ENCODE results near the gene DCP1B.

DCP1B gene

DNA sequence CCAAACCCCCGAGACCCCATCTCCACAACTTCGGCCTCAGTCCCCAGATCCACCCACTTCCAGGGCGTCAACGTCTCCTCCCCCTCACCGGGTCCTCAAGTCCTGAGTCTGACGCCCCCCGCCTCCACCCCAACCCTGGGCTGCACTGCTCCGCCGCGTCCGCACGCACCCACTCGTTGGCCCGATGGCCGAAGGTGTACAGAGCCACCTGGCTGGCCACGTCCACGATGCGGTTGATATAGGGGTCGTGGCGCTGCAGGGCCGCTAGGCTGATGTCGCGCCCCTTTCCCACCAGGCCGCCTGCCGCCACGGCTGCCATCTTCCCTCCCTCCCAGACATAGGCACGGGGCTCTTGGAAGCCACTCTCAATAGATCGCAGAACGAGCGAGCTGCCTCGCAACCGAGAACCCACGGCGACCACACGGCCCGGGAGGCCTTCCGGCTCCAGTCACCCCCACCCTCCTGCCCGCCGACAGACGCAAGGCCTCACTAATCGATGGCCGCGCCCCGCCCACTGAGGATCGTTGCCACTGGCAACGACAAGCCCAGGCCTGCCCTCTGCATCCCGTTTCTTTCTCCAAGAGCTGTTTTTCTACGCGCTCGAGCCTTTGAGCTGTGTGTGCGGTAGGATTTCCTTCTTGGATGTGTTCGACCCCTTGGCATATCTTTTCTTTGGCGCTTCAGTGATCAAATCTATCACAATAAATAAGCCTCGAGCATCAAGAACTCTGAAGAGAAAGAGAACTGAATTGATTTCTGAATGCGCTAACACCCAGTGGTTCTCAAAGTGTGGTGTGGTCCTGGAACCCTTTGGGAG lies at the start of gene DCP1B:
TSS of gene DCP1B (minus strand) at position 345 of the 817 bp plus-strand sequence. CDS start at position 319, 26 bp downstream.
- DNase-seq (ENCODE audit: low read depth in 2 of 2): peak; percentile 89 to 91

DNA sequence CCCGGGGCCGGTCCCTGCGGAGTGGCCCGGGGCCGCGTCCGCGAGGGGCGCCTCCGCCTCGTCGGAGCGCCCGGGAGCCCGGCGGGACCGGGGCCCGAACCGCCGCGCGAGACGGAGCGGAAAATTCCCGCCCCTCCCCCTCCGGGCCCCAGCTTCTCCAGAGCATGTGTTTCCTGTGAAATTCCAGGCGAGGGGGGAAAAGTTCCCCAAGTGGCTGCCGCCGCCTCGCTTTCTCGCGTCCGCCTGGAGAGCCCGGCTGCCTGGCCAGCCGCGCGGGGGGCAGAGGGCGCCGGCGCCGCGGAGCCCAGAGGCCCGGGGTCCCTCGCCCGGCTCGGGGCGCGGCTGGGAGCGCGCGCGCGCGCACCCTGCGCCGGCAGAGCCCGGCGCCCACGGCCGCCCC lies 49.4 kb upstream of the DCP1B start:
- no peak for DNase-seq (ENCODE audit: low read depth in 2 of 2)

DNA sequence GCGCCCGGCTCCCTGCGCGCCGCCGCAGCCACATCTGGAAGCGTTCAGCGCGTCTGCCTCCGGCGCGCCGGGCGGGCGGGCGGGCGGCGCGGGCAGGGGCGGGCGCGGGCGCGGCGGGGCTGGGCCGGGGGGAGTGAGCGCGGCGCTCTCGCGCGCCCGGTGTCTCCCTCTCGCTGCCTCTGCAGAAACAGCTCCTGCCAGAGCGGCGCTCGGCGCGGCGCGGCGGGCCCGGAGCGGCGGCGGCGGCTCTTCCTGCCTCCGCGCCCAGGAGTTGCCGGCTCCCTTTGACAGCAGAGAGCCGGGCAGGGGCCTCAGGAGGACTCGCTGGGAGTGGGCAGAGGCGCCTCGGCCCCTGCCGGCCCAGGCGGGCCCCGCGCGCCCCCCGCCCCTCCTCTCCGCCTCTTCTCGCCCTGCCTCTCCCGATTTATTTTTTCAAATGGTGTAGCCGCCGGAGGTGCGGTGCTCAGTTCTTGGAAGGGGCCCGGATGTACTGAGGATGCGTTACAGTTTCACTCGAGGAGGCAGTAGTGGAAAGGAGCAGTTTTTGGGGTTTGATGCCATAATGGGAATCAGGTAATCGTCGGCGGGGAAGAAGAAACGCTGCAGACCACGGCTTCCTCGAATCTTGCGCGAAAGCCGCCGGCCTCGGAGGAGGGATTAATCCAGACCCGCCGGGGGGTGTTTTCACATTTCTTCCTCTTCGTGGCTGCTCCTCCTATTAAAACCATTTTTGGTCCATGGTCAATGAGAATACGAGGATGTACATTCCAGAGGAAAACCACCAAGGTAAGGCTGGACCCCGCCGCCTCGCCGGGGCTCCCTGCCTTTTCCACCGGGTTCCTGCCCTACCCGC lies 48.8 kb upstream of the DCP1B start, which contains the start of gene CACNA1C:
TSS of gene CACNA1C (plus strand) at position 162 of the 853 bp plus-strand sequence. CDS start at position 738, 576 bp downstream.
- DNase-seq (ENCODE audit: low read depth in 2 of 2): no peak

DNA sequence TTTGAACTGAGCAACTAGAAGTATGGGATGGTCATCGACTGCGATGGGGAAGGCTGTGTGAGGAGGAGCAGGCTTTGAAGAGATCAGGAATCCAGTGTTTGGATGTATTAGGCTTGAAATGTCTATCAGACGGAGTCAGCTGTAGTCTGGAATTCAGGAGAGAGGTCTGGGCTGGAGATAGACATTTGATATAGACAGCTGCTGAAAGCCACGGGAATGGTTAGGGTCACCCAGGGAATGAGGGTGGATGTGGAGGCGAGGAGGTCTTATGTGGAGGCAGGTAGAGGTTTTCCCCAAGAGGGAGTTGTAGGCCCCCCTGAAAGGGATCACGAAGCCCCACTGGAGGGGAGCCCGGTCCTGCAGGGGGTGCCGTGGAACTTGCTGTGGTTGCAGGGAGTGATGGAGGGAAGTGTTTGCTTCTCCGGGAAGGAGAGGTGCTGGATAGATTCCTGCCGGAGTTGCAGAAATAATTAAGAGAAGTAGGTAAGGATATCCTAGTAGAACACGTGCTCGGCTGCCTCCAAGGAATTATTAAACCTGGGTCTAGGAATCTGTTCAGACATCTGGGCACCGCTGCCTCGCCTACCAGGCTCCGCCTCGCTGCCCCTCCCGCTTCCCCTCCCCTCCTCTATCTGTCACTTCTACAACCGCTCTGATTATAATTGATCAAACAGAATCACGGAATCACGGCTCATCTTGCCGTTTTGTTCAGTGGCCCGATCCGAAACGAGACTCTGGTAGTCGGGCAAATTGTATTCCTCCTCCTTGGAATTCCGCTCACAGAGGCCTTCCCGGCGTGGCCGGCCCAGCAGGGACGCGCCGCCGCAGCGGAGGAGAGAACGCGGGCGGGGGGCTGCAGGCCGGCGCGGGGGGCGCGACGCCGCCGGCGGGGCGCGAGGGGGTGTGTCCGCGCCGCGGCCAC lies 47.7 kb upstream of the DCP1B start:
- no peak for DNase-seq (ENCODE audit: low read depth in 2 of 2)

DNA sequence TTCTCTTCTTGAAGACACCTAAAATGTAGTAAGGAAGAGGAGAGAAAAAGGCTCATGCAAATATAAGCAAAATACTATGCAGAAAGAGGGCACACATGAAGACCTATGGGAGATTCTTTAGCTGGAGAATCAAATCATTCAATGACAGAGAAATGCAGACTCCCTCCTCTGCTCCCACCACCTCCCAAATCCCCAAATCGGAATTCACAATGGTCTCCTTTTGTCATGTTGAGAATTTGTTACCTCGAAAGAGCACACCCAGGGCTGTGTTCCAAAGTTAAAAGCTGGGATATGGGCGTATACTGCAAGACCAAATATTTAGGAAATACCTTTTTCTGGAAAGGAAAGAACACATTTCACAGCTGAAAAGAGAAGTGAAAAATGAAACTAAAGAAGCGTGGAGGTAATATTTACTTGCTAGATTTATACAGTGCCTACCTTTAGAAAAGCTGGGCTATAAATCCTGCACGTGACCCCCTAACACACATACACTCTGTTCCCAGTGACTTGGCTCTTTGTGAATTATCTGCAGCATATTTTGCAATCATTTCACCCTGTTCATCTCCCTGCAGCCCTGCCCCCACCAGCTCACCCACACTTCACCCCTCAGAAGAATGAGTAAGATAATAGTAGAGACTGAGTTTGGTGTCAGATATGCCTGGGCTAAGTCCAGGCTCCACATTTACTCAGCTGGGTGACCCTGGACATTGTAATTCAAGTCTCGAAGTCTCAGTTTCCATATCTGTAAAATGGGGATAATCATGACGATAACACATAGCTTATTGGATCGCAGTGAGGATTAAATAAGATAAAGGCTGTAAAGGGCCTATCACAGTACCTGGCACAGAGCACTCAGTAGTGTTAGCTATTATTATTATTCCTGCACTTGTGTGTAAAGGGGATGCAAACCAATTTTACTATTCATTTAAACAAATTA lies 45.6 kb upstream of the DCP1B start:
- no peak for DNase-seq (ENCODE audit: low read depth in 2 of 2)

DNA sequence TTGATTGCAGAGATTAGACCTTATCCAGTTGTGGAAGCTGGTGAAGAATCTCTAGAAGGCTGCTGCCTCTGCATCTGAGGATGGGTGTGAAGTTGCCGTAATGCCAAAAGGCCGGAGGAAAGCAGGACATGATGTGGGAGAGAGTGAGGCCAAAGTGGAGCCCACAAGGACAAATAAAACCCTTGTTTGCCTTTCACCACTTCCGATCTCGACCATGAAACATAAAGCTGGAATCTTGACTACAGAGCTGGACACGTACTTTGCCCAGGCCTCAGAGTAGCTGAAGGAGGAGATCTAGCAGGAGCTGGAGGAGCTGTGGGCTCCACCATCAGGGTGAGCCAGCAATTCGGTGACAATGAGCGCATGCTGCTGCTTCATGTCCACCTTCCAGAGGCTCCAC lies 43.5 kb upstream of the DCP1B start:
- no peak for DNase-seq (ENCODE audit: low read depth in 2 of 2)

DNA sequence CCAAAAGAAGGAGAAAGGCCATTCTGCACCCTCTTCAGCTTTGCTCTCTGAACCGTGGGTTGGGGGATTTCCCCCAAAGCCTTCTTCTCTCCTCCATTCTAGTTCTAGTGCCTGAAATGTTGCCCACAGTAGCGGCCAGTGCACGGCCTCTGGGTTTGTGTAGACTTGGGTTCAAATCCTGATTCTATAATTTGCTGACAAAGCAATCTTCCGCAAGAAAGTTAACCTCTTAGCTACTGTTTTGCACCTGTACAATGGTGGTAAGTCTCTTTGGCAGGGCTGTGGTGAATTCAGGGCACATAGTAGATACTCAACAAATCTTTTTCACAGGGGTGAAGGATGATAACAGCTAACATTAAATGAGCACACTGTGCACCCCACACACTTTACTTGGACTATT lies 42.7 kb upstream of the DCP1B start:
- DNase-seq (ENCODE audit: low read depth in 2 of 2): no peak

DNA sequence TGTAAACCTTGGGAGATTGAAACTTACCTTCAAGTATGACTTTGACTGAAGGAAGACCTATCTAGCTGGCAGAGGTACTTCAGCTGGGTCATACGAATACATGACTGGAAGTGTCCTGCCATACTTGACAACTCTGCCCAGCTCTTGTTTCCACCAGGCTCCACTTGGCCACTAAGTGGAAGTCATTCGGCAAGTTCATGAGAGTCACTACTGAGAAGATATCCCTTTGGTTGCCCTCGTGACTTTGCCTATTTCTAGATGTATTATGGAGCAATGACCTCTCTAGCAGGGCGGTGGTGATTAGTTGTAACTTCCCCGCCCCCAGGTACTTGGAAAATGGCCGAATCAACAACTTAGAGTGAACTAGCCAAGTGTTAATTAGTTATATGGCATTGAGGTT lies 39.9 kb upstream of the DCP1B start:
- DNase-seq (ENCODE audit: low read depth in 2 of 2): no peak

DNA sequence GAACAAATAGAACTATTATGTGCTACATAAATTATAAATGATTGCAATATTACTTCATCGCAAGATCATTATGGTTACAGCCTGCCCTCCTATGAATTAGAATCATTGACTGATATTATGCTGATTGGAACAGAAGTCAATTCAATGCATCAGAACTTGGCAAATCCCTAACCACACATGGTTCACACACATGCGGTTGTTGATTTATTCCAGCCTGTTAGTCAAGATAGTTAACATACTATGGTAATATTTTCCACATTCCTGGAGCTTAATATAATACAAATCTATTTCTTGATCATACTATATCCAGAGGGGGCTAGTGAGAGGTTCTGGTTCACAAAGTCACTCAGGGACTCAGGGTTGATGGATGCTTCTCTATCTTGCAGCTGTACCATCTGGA lies 38.8 kb upstream of the DCP1B start:
- DNase-seq (ENCODE audit: low read depth in 2 of 2): no peak

DNA sequence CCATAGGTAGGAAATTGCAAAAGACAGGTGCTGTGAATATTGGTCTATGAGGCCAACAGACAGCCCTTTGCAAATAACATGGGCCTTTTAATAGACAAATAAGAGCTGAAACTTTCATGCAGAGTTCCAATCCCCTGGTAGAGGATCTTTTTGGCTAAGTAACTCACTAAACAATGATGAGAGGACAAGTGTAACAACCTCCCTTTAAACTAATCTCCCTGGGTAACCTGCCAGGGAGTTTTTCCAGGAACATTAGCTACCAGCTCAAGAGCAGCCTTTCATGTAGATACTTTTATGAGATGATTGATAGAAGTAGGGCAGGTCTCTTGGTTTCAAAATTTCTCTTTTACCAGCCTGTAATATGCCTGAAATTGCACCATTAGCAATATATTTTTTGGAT lies 34.8 kb upstream of the DCP1B start:
- no peak for DNase-seq (ENCODE audit: low read depth in 2 of 2)

DNA sequence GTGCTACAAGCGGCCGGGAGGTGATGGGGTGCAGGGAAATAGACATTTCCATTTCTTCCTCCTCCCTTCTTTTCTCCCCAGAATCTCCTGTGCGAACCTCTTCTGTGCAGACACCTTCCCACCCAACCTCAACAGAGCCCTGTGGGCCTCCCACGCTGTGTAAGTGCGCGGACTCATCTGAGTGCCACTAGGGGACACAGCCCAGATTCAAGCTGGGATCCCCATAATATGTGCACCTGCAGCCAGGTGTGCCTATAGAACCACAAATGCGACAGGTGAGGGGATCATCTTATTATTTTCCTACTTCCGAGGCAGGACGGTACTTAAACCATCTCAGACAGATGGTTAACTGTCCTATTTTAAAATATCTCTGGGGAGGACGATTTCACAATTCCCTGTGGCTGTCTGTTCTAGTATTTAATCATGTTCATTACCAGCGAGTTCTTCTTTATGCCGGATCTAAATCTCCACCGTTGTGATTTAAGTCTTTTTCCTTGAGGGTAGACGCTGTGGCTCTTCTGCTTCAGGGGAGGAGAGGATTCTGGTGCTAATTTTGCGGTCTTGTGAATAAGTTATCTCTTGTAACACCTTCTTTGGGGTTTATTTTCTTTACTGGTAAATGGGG lies 31.3 kb upstream of the DCP1B start:
- DNase-seq (ENCODE audit: low read depth in 2 of 2): no peak

DNA sequence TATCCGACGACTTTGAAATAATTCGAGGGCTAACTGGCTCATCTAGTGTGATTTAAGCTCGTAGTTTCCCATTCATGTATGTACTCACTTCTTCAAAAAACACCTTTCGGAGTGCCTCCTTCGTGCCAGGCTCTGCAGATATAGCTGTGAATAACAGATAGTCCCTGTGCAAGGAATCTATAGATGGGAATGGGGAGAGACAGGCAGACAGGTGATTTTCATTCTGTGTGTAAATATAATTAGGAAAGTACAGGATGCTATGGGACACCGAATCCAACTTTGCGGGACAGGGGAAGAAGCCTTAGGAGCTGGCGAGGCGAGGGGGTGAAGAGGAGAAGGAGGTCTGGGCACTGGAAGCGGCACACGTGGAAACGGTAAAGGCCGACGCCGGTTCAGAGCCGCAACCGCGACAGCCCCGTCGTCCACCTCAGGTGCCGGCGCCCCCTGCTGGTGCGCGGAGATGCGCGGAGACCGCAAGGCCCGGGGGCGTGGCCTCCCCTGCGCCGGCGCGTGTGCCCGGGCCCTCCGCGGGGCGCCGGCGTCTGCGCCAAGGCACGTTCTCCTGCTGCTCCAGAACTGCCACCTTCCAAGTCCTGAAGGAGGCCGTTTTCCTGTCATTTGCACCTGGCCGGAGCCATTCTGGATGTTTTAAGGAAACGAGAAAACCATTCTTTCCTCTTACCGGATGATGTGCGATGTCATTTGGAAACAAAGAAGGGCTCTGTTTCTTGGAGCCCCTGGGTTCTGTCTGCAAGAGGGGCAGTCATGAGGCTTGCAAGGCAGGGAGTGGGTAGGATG lies 30.6 kb upstream of the DCP1B start:
- peak; percentile 82 to 90 for DNase-seq (ENCODE audit: low read depth in 2 of 2)

DNA sequence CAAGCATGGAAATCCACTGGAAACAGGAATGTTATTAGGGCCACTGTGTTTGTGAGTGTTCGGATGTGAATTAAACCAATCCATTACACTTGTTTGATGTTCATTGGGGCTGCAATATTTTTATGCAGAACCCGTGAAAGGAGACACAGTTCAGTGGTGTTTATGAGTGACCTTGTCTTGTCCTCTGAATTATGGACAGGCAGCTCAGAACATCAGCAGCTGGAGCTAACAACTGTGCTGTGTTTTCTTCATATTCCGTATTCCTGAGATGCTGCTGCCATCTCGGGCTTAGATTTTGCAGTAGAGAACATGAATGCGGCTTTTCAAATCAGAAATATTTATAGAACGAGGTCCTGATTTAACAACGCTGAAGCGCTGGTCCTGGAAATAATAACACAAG lies 28.2 kb upstream of the DCP1B start:
- no peak for DNase-seq (ENCODE audit: low read depth in 2 of 2)

DNA sequence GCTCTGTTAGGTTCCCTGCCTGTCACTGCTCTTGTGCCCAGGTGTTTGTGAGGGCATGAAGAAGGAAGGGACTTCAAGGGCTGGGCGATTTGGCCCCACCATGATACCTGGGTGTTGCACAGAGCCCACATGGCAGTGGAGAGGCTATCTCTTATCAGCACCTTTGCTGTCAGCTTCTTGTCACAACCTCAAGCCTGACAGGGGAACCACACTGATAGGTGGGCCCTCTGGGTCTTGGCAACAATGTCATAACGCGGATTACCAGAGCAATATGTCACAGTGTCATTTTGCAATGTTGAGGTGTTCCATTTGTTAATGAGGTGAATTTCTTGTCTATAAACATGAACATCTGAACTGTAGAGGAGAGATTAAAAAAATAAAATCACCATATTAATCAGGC lies 25.6 kb upstream of the DCP1B start:
- DNase-seq (ENCODE audit: low read depth in 2 of 2): no peak

DNA sequence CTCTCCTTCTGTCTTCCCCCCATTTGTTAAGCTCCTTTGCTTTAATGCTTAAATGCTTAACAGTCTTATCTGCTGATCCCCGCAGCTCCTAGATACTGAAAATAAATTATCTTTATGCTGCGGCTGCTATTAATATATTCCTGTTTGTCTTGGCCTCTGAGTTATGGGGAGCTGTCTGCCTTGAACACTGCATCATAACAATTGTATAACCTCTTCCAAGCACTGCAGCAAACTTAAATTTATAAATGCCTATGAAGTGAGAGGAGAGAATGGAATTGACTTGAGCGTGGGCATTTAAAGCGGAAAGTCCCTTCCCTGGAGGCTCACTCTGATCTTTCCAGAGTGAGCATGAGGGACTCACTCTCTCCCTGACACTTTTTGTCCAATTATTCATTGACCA lies 23.1 kb upstream of the DCP1B start:
- no peak for DNase-seq (ENCODE audit: low read depth in 2 of 2)

DNA sequence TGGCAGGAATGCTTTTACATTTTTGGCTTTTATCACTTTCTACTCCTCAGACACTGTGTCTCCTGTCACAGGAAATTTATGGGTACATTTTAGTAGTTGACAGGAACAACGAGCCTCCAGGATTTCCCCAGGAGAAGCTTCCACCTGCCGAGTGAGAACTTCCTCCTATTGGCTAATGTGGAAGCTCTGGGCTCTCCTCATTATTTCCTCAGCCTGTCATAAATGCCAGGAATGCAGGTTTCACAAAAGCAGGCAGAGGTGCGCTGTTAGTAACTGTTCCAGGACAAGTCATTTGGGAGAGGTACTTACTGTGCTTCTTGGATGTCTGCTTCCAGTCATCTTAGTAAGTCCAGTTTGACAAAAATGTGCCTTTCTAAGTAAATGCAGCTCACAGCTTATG lies 19.1 kb upstream of the DCP1B start:
- DNase-seq (ENCODE audit: low read depth in 2 of 2): no peak

DNA sequence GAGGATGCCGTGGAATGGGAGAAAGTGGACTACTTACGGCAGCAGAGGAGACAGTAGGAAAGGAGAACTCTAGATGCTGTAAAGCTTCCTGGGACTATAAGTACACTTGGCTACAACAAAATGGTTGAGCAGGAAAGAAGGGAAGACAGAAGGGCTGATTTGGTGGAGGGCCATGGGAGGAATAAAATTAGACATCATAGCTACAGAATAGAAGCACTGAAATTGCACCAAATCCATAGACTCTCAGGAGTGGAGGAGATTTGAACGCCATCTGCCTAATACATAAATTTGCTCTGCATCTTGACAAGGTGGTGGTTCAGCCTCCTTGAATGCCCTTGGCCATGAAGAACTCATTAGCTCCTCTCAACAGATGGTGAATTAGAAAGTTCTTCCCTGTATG lies 16.3 kb upstream of the DCP1B start:
- DNase-seq (ENCODE audit: low read depth in 2 of 2): no peak

DNA sequence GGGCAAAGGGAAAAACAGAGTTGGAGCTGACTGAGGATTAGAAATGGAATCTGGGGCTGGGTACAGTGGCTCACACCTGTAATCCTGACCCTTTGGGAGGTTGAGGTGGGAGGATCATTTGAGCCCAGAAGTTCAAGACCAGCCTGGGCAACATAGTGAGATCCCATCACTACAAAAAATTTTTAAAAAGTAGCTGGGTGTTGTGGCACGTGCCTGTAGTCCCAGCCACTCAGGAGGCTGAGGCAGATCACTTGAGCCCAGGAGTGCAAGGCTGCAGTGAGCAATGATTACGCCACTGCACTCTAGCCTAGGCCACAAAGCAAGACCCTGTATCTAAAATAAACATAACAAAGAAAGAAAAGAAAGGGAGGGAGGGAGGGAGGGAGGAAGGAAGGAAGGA lies 14.9 kb upstream of the DCP1B start:
- no peak for DNase-seq (ENCODE audit: low read depth in 2 of 2)

DNA sequence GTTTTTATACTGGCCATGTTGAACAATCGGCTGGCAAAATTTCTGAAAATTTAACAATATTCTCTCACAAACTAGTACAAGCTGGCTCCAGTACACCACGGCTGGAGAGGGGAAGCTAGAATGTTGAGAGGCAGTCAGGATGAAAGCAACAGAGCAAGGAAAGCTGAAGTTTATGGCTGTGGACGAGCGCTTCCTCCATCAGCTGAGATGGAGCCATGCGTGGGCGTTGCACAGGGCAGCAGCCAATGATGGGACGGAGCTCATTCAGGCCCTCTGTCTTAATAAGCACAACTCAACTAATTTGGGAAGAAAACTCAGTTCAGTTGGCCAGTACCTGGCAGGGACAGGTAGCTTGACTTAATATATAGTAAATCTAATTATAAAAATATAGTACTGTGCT lies 14.1 kb upstream of the DCP1B start:
- DNase-seq (ENCODE audit: low read depth in 2 of 2): no peak

Data from stimulated activated CD8-positive, alpha-beta memory T cell treated with anti-CD3 and anti-CD28 coated beads, Interleukin-2, amount 100 ng/mL, for 48 hours (primary cell).